Esophagus muscularis mucosa (tissue), 3 donors: ENCODE data around the gene PRKN.

ENCODE experiments used
- CTCF ChIP-seq, 3 experiments: fragments of 200-600 bp in 2 of 3; fragments of 450-650 bp in 1 of 3; sonication (generic) in 2 of 3; IDR thresholded peaks; one replicate each; pipeline ENCODE4 v1.5.1; 2017 to 2019; ENCODE audit warnings: antibody characterized with exemption in 3 of 3, mild to moderate bottlenecking in 2 of 3, moderate library complexity in 1 of 3
- EP300 ChIP-seq: sonication (generic); formaldehyde crosslinking; IDR thresholded peaks from one replicate; pipeline ENCODE4 v1.6.1; 2017; ENCODE audit warnings: antibody characterized with exemption

DNA sequence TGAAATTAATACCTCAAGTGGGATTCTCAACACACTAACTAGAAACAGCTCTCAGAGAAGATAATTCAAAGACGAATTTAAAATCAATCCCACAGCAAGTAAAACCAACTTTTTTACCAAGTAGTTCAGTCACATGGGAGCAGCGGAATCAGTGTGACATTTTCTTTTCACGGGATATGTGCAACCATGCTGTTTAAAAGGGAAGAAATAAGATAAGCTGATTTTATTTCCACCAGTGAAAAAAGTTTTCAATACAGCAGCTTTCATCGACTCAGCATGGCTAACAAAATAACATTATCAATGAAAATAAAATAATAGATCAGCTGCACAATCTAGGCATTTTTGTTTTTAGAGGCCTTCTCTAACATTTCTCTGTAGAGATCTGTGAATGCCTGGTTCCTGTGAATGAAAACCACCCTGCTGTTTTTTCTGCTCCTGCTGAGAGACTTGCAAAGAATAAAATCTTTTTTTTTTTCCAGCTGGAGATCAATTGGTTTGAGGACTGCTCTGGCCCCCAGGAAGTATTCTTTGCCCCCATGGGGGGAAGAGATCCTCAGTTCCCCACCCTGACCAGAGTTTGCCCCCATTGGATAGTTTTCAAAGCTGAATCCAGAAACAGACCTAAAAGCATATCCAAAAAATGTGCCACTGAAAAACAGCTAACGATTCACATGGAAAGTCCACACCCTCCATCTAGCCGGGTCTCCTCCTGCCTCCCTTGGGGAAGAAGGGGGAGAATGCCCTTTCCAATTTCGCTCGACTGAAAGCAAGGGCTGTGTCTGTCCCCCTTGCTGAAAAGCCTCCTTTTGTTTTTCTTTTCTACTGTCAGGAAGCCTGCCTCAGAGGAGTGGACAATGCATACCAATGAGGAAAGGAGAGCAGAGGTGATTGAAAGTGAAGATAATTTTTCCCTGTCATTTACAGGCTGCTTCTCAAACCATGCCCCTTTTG, 317.6 kb downstream of the PRKN start:
- TF ChIP-seq CTCF (IDR thresholded peaks at IDR 0.05) (no peak), EP300 (no peak)
